K562 (cell line): Measurements from ENCODE around the gene HPN. TPM values are rescaled to one million over a fixed set of nuclear protein-coding genes. Genes with fewer than 3 reads are reported as not detected.

Experiments used
- BACH1 ChIP-seq: fragments of 200-800 bp; sonication (Bioruptor generic); IDR thresholded peaks from 2 replicates; pipeline ENCODE4 v1.6.1; 2016; ENCODE audit warnings: missing genetic modification characterization, missing compliant biosample characterization
- BRF1 ChIP-seq: IDR thresholded peaks from 3 replicates; pipeline ENCODE4 v1.6.1; 2011; ENCODE audit warnings: borderline replicate concordance, mild to moderate bottlenecking; ENCODE audit not compliant: insufficient read length; ENCODE audit errors: extremely low read depth
- FOXJ3 ChIP-seq: sonication (generic); formaldehyde crosslinking; IDR thresholded peaks from 2 replicates; pipeline ENCODE4 v1.4.0; 2020; ENCODE audit warnings: mild to moderate bottlenecking, missing genetic modification reagents
- ILK ChIP-seq: fragments of 450-650 bp; IDR thresholded peaks from 2 replicates; pipeline ENCODE4 v1.6.1; 2016; ENCODE audit warnings: missing genetic modification characterization, low read depth, mild to moderate bottlenecking, missing compliant biosample characterization, moderate library complexity, borderline replicate concordance
- KDM2B ChIP-seq: fragments of 250-450 bp; sonication (Bioruptor Pico); IDR thresholded peaks from 2 replicates; pipeline ENCODE4 v1.8.0; 2021; ENCODE audit warnings: mild to moderate bottlenecking, moderate library complexity
- NONO ChIP-seq, 2 experiments: fragments of 200-400 bp in 1 of 2; fragments of 450-650 bp in 1 of 2; formaldehyde crosslinking in 1 of 2; IDR thresholded peaks; 2 replicates each; pipeline ENCODE4 v1.6.1; 2017; ENCODE audit warnings: low read depth in 2 of 2, mild to moderate bottlenecking in 2 of 2, moderate library complexity in 2 of 2, low read length in 1 of 2
- PHTF2 ChIP-seq: fragments of 250-450 bp; sonication (Bioruptor Pico); IDR thresholded peaks from 2 replicates; pipeline ENCODE4 v1.5.0; 2021; ENCODE audit warnings: mild to moderate bottlenecking
- SMARCB1 ChIP-seq: IDR thresholded peaks from 2 replicates; pipeline ENCODE4 v1.6.1; 2011; ENCODE audit warnings: improper control_type of control experiment, low read depth; ENCODE audit not compliant: insufficient read length
- SMC3 ChIP-seq: conservative IDR thresholded peaks from 2 replicates; pipeline ENCODE4 v1.6.1; 2011; ENCODE audit warnings: low read depth, low read length, improper control_type of control experiment; ENCODE audit not compliant: insufficient read depth
- ZNF324 ChIP-seq: fragments of 250-450 bp; sonication (Bioruptor Pico); IDR thresholded peaks from 2 replicates; pipeline ENCODE4 v1.4.0; 2020; ENCODE audit warnings: mild to moderate bottlenecking
- ZNF644 ChIP-seq: fragments of 200-800 bp; sonication (Bioruptor generic); IDR thresholded peaks from 2 replicates; pipeline ENCODE4 v1.6.1; 2016; ENCODE audit warnings: low read depth, missing genetic modification characterization, missing compliant biosample characterization
- polyA plus RNA-seq, 8 experiments: library from polyadenylated mRNA; depleted of rRNA in 4 of 8; stranded (reverse) in 5 of 8; unstranded in 3 of 8; fragments of >200 nt; fragmentation: Nextera tagmentation in 2 of 8; fragmentation: Illumina TruSeq in 1 of 8; extraction: Ambion mirVana in 2 of 8; extraction: Trizol in 1 of 8; gene quantifications; 2 replicates each; pipeline versions ENCODE4 v1.2.1 to v1.2.3, GENCODE V29; 2011 to 2014; ENCODE audit warnings: inconsistent platforms in 1 of 8, missing spikeins in 1 of 8
- total RNA-seq, 7 experiments: library from RNA; depleted of rRNA in 6 of 7; stranded (reverse); fragments of >200 nt in 6 of 7; fragmentation: Illumina TruSeq in 2 of 7; extraction: Trizol in 2 of 7; gene quantifications; 2 replicates each; pipeline versions ENCODE4 v1.2.1 to v1.2.3, GENCODE V29; 2011 to 2021; ENCODE audit warnings: low replicate concordance in 1 of 7
- TF ChIP-seq, protein P1 (sequence below): fragments of 250-450 bp; sonication (Bioruptor Pico); IDR thresholded peaks from 2 replicates; pipeline ENCODE4 v1.9.0; 2021; ENCODE audit warnings: mild to moderate bottlenecking
- TF ChIP-seq, protein P2 (sequence below): sonication (generic); formaldehyde crosslinking; IDR thresholded peaks from 2 replicates; pipeline ENCODE4 v1.4.0; 2020; ENCODE audit warnings: mild to moderate bottlenecking, missing genetic modification reagents
- TF ChIP-seq, protein P3 (sequence below), 3 experiments: fragments of 200-800 bp in 1 of 3; sonication (Bioruptor generic) in 1 of 3; sonication (generic) in 1 of 3; formaldehyde crosslinking in 1 of 3; IDR thresholded peaks; 2 replicates each; pipeline versions ENCODE4 v1.6.1 to v1.8.0; 2016 to 2022; ENCODE audit warnings: mild to moderate bottlenecking in 2 of 3, missing compliant biosample characterization in 2 of 3, missing genetic modification characterization in 2 of 3, missing genetic modification reagents in 1 of 3
- TF ChIP-seq, protein P4 (sequence below): fragments of 150-350 bp; conservative IDR thresholded peaks from 2 replicates; pipeline ENCODE4 v1.6.1; 2014; ENCODE audit warnings: low read length

Gene HPN
- total and polyA plus RNA-seq, 9 of the 15 experiments (the other 6 are each of a cell fraction or from before 2014, with no cell fraction given), result 0.10 to 0.20 TPM; not detected in 7

DNA sequence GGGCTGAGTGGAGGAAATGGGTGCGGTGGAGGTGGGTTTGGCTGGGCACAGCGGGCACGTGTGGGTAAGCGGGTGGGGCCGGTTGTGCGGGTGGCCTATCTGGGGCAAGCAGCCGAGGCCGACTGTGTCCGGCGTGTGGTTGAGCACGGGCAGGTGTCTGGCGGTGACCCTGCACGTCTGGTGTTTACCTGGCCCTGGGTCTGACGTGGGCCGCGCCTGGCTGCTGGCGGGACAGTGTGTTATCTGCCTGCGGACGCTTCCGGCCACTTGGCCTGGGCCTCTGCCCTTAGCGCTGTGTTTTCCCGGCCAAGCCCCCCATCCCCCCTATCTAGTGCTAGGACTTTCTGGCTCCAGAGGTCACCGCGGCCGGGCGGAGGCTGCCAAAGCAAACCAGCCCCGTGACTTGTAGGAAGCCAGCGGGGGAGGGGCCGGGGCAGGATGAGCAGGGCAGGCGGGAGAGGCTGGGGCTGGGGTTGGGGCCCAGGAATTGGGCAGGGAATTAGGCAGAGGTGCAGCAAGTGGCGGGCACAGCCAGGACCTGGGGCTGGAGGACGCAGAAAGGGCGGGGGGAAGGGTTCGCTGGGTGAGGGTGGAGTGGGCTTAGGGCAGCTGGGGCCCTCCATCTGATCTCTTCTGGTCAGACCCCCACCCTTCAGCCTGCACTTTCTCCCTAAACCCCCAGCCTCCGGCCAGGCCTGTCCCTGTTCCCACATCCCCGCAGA is 534 bp upstream of the HPN start (continued):
- TF ChIP-seq PHTF2, result no peak
- TF ChIP-seq BACH1 (tag), result peak; percentile 71
- TF ChIP-seq FOXJ3 (CRISPR knock-in tag), result no peak
- TF ChIP-seq, protein P1, sequence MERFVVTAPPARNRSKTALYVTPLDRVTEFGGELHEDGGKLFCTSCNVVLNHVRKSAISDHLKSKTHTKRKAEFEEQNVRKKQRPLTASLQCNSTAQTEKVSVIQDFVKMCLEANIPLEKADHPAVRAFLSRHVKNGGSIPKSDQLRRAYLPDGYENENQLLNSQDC (CRISPR knock-in tag), result no peak
- TF ChIP-seq SMARCB1, result no peak
- TF ChIP-seq SMC3, result no peak
- TF ChIP-seq NONO (IDR thresholded peaks at IDR 0.05; ENCODE audit: low read depth in 2 of 2, low read length in 1 of 2), result no peak
- TF ChIP-seq, protein P2, sequence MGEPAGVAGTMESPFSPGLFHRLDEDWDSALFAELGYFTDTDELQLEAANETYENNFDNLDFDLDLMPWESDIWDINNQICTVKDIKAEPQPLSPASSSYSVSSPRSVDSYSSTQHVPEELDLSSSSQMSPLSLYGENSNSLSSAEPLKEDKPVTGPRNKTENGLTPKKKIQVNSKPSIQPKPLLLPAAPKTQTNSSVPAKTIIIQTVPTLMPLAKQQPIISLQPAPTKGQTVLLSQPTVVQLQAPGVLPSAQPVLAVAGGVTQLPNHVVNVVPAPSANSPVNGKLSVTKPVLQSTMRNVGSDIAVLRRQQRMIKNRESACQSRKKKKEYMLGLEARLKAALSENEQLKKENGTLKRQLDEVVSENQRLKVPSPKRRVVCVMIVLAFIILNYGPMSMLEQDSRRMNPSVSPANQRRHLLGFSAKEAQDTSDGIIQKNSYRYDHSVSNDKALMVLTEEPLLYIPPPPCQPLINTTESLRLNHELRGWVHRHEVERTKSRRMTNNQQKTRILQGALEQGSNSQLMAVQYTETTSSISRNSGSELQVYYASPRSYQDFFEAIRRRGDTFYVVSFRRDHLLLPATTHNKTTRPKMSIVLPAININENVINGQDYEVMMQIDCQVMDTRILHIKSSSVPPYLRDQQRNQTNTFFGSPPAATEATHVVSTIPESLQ (CRISPR knock-in tag), result no peak
- TF ChIP-seq ZNF324 (CRISPR knock-in tag), result no peak
- TF ChIP-seq, protein P3, sequence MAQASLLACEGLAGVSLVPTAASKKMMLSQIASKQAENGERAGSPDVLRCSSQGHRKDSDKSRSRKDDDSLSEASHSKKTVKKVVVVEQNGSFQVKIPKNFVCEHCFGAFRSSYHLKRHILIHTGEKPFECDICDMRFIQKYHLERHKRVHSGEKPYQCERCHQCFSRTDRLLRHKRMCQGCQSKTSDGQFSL (CRISPR knock-in tag; IDR thresholded peaks at IDR 0.05), result no peak
- TF ChIP-seq, protein P3 (tag; IDR thresholded peaks at IDR 0.05), result no peak; a peak in 1 of 4 replicates
- no peak for TF ChIP-seq ILK
- TF ChIP-seq, protein P4, sequence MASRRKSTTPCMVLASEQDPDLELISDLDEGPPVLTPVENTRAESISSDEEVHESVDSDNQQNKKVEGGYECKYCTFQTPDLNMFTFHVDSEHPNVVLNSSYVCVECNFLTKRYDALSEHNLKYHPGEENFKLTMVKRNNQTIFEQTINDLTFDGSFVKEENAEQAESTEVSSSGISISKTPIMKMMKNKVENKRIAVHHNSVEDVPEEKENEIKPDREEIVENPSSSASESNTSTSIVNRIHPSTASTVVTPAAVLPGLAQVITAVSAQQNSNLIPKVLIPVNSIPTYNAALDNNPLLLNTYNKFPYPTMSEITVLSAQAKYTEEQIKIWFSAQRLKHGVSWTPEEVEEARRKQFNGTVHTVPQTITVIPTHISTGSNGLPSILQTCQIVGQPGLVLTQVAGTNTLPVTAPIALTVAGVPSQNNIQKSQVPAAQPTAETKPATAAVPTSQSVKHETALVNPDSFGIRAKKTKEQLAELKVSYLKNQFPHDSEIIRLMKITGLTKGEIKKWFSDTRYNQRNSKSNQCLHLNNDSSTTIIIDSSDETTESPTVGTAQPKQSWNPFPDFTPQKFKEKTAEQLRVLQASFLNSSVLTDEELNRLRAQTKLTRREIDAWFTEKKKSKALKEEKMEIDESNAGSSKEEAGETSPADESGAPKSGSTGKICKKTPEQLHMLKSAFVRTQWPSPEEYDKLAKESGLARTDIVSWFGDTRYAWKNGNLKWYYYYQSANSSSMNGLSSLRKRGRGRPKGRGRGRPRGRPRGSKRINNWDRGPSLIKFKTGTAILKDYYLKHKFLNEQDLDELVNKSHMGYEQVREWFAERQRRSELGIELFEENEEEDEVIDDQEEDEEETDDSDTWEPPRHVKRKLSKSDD, result no peak
- no peak for TF ChIP-seq KDM2B (CRISPR knock-in tag)
- peak; percentile 58; the same call in 1 of the 2 replicates for TF ChIP-seq ZNF644 (tag)
- TF ChIP-seq BRF1, result no peak
